IPS DF 6.9 (cell line): Measurements from ENCODE around the gene SASH1.

Experiments used
- DNase-seq: peaks from one replicate; pipeline ENCODE4 v3.0.0-alpha.2; 2013; ENCODE audit warnings: low read depth, low spot score
- H3K27ac ChIP-seq: one replicate; pipeline ENCODE4 v1.5.1; 2013; ENCODE audit warnings: low read length, control low read depth
- H3K27me3 ChIP-seq: 2 replicates; pipeline ENCODE4 v1.6.1; 2013; ENCODE audit warnings: mild to moderate bottlenecking, low read length; ENCODE audit not compliant: control insufficient read depth, insufficient read depth
- H3K36me3 ChIP-seq: 2 replicates; pipeline ENCODE4 v1.6.1; 2013; ENCODE audit warnings: low read length; ENCODE audit not compliant: control insufficient read depth, insufficient read depth
- H3K4me1 ChIP-seq: 2 replicates; pipeline ENCODE4 v1.6.1; 2013; ENCODE audit warnings: low read length; ENCODE audit not compliant: control insufficient read depth, insufficient read depth
- H3K4me3 ChIP-seq: 2 replicates; pipeline ENCODE4 v1.5.1; 2013; ENCODE audit warnings: mild to moderate bottlenecking, low read length
- H3K9me3 ChIP-seq: 2 replicates; pipeline ENCODE4 v1.6.1; 2013; ENCODE audit warnings: low read length, inconsistent platforms; ENCODE audit not compliant: control insufficient read depth, insufficient read depth
- WGBS: extraction: QIAGEN DNeasy Blood & Tissue Kit; methylation state at CpG from one replicate; pipeline ENCODE4 v1.1.7; 2013; ENCODE audit warnings: mixed read lengths, missing lambda C conversion rate; ENCODE audit not compliant: insufficient read length, insufficient coverage; 5-methylcytosine and 5-hydroxymethylcytosine counted together

Gene SASH1

GRCh38 chr6:148401571-148401970, 58.9 kb downstream of the SASH1 start:
- WGBS = no CpG with 5 or more reads among the region's 3 CpGs
- Histone ChIP-seq H3K4me1 (0 out of 2 replicates have a peak, but pooled peaks cover 2% of the 10 kb centered on the region), H3K27me3 (no peaks in the 10 kb centered on the region), H3K4me3 (no peak overlapping the region), H3K27ac (no peak overlapping the region), H3K9me3 (no peaks in the 10 kb centered on the region), H3K36me3 (no peaks in the 10 kb centered on the region)
- DNase-seq = no peak

- H3K4me3 ChIP-seq = no peak overlapping the region
- no CpG with 5 or more reads among the region's 10 CpGs for WGBS
- H3K9me3 ChIP-seq = no peaks in the 10 kb centered on the region
- H3K4me1 ChIP-seq = 0 out of 2 replicates have a peak, but pooled peaks cover 2% of the 10 kb centered on the region
- no peaks in the 10 kb centered on the region for H3K27me3 ChIP-seq
- H3K27ac ChIP-seq = no peak overlapping the region
- no peaks in the 10 kb centered on the region for H3K36me3 ChIP-seq
- no peak for DNase-seq
Observed at GRCh38 chr6:148404456-148405054, 61.9 kb downstream of the SASH1 start.

- H3K27ac ChIP-seq = no peak overlapping the region
- H3K36me3 ChIP-seq = no peaks in the 10 kb centered on the region
- H3K9me3 ChIP-seq = no peaks in the 10 kb centered on the region
- H3K4me3 ChIP-seq = no peak overlapping the region
- H3K27me3 ChIP-seq = no peaks in the 10 kb centered on the region
- DNase-seq = no peak
- WGBS = no CpG with 5 or more reads among the region's 2 CpGs
- 0 out of 2 replicates have a peak, but pooled peaks cover 2% of the 10 kb centered on the region for H3K4me1 ChIP-seq
Observed at GRCh38 chr6:148405894-148406293, 63.3 kb downstream of the SASH1 start.

- Histone ChIP-seq H3K27me3 (no peaks in the 10 kb centered on the region), H3K27ac (no peak overlapping the region), H3K9me3 (no peaks in the 10 kb centered on the region), H3K36me3 (no peaks in the 10 kb centered on the region), H3K4me1 (0 out of 2 replicates have a peak, but pooled peaks cover 2% of the 10 kb centered on the region), H3K4me3 (no peak overlapping the region)
- no CpG with 5 or more reads among the region's 6 CpGs for WGBS
- DNase-seq = no peak
Observed at GRCh38 chr6:148406579-148407371, 64.1 kb downstream of the SASH1 start.

- H3K27me3 ChIP-seq = no peaks in the 10 kb centered on the region
- DNase-seq = no peak
- WGBS = no CpG with 5 or more reads among the region's 7 CpGs
- H3K9me3 ChIP-seq = no peaks in the 10 kb centered on the region
- no peak overlapping the region for H3K4me3 ChIP-seq
- no peaks in the 10 kb centered on the region for H3K36me3 ChIP-seq
- H3K4me1 ChIP-seq = 0 out of 2 replicates have a peak, but pooled peaks cover 2% of the 10 kb centered on the region
- no peak overlapping the region for H3K27ac ChIP-seq
Observed at GRCh38 chr6:148407372-148407771, 64.7 kb downstream of the SASH1 start.

GRCh38 chr6:148413321-148414091, 70.9 kb downstream of the SASH1 start:
- no peaks in the 10 kb centered on the region for H3K9me3 ChIP-seq
- H3K4me1 ChIP-seq = peaks cover 9% of the 10 kb centered on the region; the same call in 1 of the 2 replicates
- no peak for DNase-seq
- no peaks in the 10 kb centered on the region for H3K27me3 ChIP-seq
- 100% methylated on average over 1 of the region's 12 CpGs for WGBS
- H3K36me3 ChIP-seq = no peaks in the 10 kb centered on the region
- no peak overlapping the region for H3K4me3 ChIP-seq
- H3K27ac ChIP-seq = no peak overlapping the region

DNA sequence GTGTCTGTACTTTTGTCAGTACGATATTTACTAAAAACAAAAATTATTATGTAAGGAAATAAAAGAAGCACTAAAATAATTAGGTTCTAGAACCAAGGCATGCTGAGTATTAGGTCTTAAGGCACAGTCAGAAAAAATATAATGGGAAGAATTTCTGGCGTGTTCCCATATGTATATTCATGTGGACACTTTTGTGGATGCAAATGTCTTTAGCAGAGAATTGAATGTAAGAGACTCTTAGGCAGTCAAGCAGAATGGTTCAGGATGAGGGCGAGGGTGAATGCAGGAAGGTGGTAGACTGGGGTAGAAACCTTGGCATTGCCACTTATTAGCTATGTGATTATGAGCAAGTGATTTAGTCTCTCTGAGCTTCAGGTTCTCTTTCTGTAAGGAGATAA, 71.5 kb downstream of the SASH1 start:
- Histone ChIP-seq H3K9me3 (no peaks in the 10 kb centered on the region), H3K4me1 (peaks cover 9% of the 10 kb centered on the region; the same call in 1 of the 2 replicates), H3K27me3 (no peaks in the 10 kb centered on the region), H3K4me3 (no peak overlapping the region), H3K36me3 (no peaks in the 10 kb centered on the region), H3K27ac (no peak overlapping the region)
- DNase-seq = no peak
- WGBS = no CpG with 5 or more reads among the region's 3 CpGs

DNA sequence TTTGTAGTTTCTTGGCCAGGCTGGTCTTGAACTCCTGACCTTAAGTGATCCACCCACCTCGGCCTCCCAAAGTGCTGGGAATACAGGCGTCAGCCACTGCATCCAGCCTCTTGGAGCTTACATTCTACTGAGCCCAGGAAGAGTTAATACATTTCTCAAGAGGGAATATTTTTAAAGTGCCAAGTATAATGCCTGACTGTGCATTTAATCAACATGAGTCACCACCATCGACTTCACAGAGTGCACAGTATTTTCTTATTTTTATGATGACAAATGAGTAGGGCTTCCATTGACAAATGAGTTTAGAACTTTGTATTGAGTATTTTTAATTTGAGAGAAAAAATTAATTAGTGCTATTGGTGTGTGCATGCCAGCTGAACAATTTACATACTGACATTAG, 72.2 kb downstream of the SASH1 start:
- H3K4me3 ChIP-seq = no peak overlapping the region
- H3K27me3 ChIP-seq = no peaks in the 10 kb centered on the region
- no CpG with 5 or more reads among the region's 3 CpGs for WGBS
- no peak for DNase-seq
- H3K9me3 ChIP-seq = no peaks in the 10 kb centered on the region
- peaks cover 9% of the 10 kb centered on the region; the same call in 1 of the 2 replicates for H3K4me1 ChIP-seq
- H3K27ac ChIP-seq = no peak overlapping the region
- H3K36me3 ChIP-seq = no peaks in the 10 kb centered on the region

GRCh38 chr6:148415511-148416260, 73.0 kb downstream of the SASH1 start:
- no CpG with 5 or more reads among the region's 4 CpGs for WGBS
- Histone ChIP-seq H3K27ac (no peak overlapping the region), H3K9me3 (no peaks in the 10 kb centered on the region), H3K4me3 (no peak overlapping the region), H3K4me1 (peaks cover 9% of the 10 kb centered on the region; the same call in 1 of the 2 replicates), H3K36me3 (no peaks in the 10 kb centered on the region), H3K27me3 (no peaks in the 10 kb centered on the region)
- no peak for DNase-seq
